HepG2 (cell line): ENCODE measurements around the gene THAP2. TPM values are rescaled to one million over a fixed set of nuclear protein-coding genes. Genes with fewer than 3 reads are reported as not detected.

ENCODE experiments used
- ATAC-seq: fragments of 200-7000 bp; cut with Tn5 transposase; 3 replicates; pipeline ENCODE4 v1.9.1; 2020; ENCODE audit warnings: mild to moderate bottlenecking, moderate library complexity
- BruUV-seq: library from RNA; stranded (reverse); fragments of 400-500 nt; replicated peaks from 2 replicates; lab custom pipeline; 2021; lab: Mats Ljungman, UMichigan
- CTCF ChIA-PET: fragments of 300-600 bp; formaldehyde crosslinking; extraction: SDS; loops from one replicate; lab custom pipeline; 2021; ENCODE audit warnings: low total read pairs, inconsistent platforms, low intra/inter-chr PET ratio; lab: Yijun Ruan, JAX
- POLR2A ChIA-PET: fragments of 350-600 bp; sonication (Branson Sonifier 250); formaldehyde crosslinking; loops from one replicate; lab custom pipeline; 2020; ENCODE audit warnings: antibody characterized with exemption, inconsistent platforms; lab: Yijun Ruan, JAX
- DNase-seq: peaks from one replicate; pipeline ENCODE4 v3.0.0-alpha.2; 2015; ENCODE audit warnings: low spot score
- FAIRE-seq: peaks from 3 replicates; lab custom pipeline; 2011; peaks lifted over from hg19 to GRCh38; lab: Jason Lieb, UNC
- H2AFZ ChIP-seq: one replicate; pipeline ENCODE4 v1.6.1; 2011; ENCODE audit warnings: low read length, inconsistent platforms
- H3K27ac ChIP-seq: fragments of 300-600 bp; 3 replicates; pipeline ENCODE4 v1.8.0; 2011; ENCODE audit warnings: mixed run types, mild to moderate bottlenecking, mixed read lengths, low read length, inconsistent platforms; ENCODE audit not compliant: insufficient read depth; ENCODE audit errors: extremely low read length
- H3K27me3 ChIP-seq, 2 experiments: fragments of 200-600 bp in 1 of 2; 2 replicates in 1 of 2; 3 replicates in 1 of 2; pipeline versions ENCODE4 v1.6.0 to v1.8.0; 2011; ENCODE audit warnings: low read length in 2 of 2, mild to moderate bottlenecking in 2 of 2, moderate library complexity in 2 of 2, inconsistent platforms in 1 of 2; ENCODE audit not compliant: insufficient read depth in 2 of 2, control insufficient read depth in 1 of 2
- H3K36me3 ChIP-seq, 2 experiments: fragments of 200-600 bp in 1 of 2; replicated peaks in 1 of 2; 2 replicates in 1 of 2; 3 replicates in 1 of 2; pipeline versions ENCODE4 v1.5.1 to v1.8.0; 2011; ENCODE audit warnings: low read length in 2 of 2, inconsistent platforms in 1 of 2; ENCODE audit not compliant: insufficient read depth in 2 of 2, control insufficient read depth in 1 of 2
- H3K4me1 ChIP-seq: 2 replicates; pipeline ENCODE4 v1.5.1; 2012; ENCODE audit warnings: low read length, inconsistent platforms; ENCODE audit not compliant: insufficient read depth
- H3K4me2 ChIP-seq: 2 replicates; pipeline ENCODE4 v1.6.0; 2011; ENCODE audit warnings: low read depth, low read length, inconsistent platforms
- H3K4me3 ChIP-seq, 3 experiments: fragments of 200-600 bp in 1 of 3; sonication (generic), shearing (Covaris generic) in 1 of 3; replicated peaks in 1 of 3; 2 replicates each; pipeline ENCODE4 v1.5.1; 2011 to 2016; ENCODE audit warnings: low read length in 3 of 3, inconsistent platforms in 2 of 3, low read depth in 2 of 3, mild to moderate bottlenecking in 2 of 3, control low read depth in 1 of 3, mixed read lengths in 1 of 3; ENCODE audit not compliant: insufficient read depth in 1 of 3
- H3K79me2 ChIP-seq: one replicate; pipeline ENCODE4 v1.6.1; 2011; ENCODE audit warnings: low read length, inconsistent platforms; ENCODE audit not compliant: insufficient read depth
- H3K9ac ChIP-seq: 2 replicates; pipeline ENCODE4 v1.6.0; 2011; ENCODE audit warnings: mild to moderate bottlenecking, low read depth, low read length, inconsistent platforms; ENCODE audit not compliant: insufficient read depth
- H3K9me3 ChIP-seq: 2 replicates; pipeline ENCODE4 v1.5.1; 2012; ENCODE audit warnings: mild to moderate bottlenecking, low read length
- H4K20me1 ChIP-seq: 2 replicates; pipeline ENCODE4 v1.6.0; 2011; ENCODE audit warnings: inconsistent platforms, mild to moderate bottlenecking, low read length, moderate library complexity; ENCODE audit not compliant: insufficient read depth
- DPF2 ChIP-seq: sonication (generic); formaldehyde crosslinking; IDR thresholded peaks from 2 replicates; pipeline ENCODE4 v1.4.0; 2020; ENCODE audit warnings: mild to moderate bottlenecking, low read depth, missing genetic modification reagents, borderline replicate concordance
- JUND ChIP-seq: sonication (generic); formaldehyde crosslinking; IDR thresholded peaks from 2 replicates; pipeline ENCODE4 v1.8.0; 2022; ENCODE audit warnings: mild to moderate bottlenecking, missing genetic modification reagents
- KAT7 ChIP-seq: IDR thresholded peaks from 2 replicates; pipeline ENCODE4 v1.6.1; 2018; ENCODE audit warnings: borderline replicate concordance, missing compliant biosample characterization
- KLF15 ChIP-seq: sonication (generic); formaldehyde crosslinking; IDR thresholded peaks from 2 replicates; pipeline ENCODE4 v1.8.1; 2023; ENCODE audit warnings: borderline replicate concordance, mild to moderate bottlenecking, inconsistent platforms, missing genetic modification reagents, mixed read lengths
- KLF6 ChIP-seq: IDR thresholded peaks from 2 replicates; pipeline ENCODE4 v1.8.0; 2016; ENCODE audit warnings: missing biosample characterization, missing genetic modification reagents
- KMT2B ChIP-seq: IDR thresholded peaks from 2 replicates; pipeline ENCODE4 v1.6.1; 2016; ENCODE audit warnings: missing genetic modification reagents, missing compliant biosample characterization
- MAFK ChIP-seq, 2 experiments: IDR thresholded peaks in 1 of 2; conservative IDR thresholded peaks in 1 of 2; 2 replicates each; pipeline ENCODE4 v1.6.1; 2011; ENCODE audit warnings: improper control_type of control experiment in 2 of 2, low read length in 2 of 2
- PRMT3 ChIP-seq: sonication (generic); formaldehyde crosslinking; IDR thresholded peaks from 2 replicates; pipeline ENCODE4 v1.8.1; 2022; ENCODE audit warnings: low read depth, mild to moderate bottlenecking, moderate library complexity, missing genetic modification reagents, borderline replicate concordance
- SALL2 ChIP-seq: sonication (generic); formaldehyde crosslinking; IDR thresholded peaks from 2 replicates; pipeline ENCODE4 v1.8.1; 2023; ENCODE audit warnings: mild to moderate bottlenecking, missing genetic modification reagents, inconsistent platforms
- TFDP1 ChIP-seq: IDR thresholded peaks from 2 replicates; pipeline ENCODE4 v1.6.1; 2016; ENCODE audit warnings: missing compliant biosample characterization, missing genetic modification reagents, borderline replicate concordance
- ZBTB3 ChIP-seq: sonication (generic); formaldehyde crosslinking; IDR thresholded peaks from 2 replicates; pipeline ENCODE4 v1.4.0; 2020; ENCODE audit warnings: low read depth, mild to moderate bottlenecking, moderate library complexity, missing genetic modification reagents, borderline replicate concordance
- ZNF253 ChIP-seq: sonication (generic); formaldehyde crosslinking; IDR thresholded peaks from 2 replicates; pipeline ENCODE4 v1.8.0; 2022; ENCODE audit warnings: mild to moderate bottlenecking, missing genetic modification reagents, borderline replicate concordance
- ZNF441 ChIP-seq: sonication (generic); formaldehyde crosslinking; IDR thresholded peaks from 2 replicates; pipeline ENCODE4 v1.7.0; 2021; ENCODE audit warnings: missing genetic modification reagents, borderline replicate concordance
- ZNF839 ChIP-seq: sonication (generic); formaldehyde crosslinking; IDR thresholded peaks from 2 replicates; pipeline ENCODE4 v1.4.0; 2020; ENCODE audit warnings: missing genetic modification reagents, mild to moderate bottlenecking, borderline replicate concordance
- WGBS: methylation state at CpG from one replicate; pipeline ENCODE4 v1.1.6; 2017; ENCODE audit warnings: low lambda C conversion rate; 5-methylcytosine and 5-hydroxymethylcytosine counted together
- in situ Hi-C: cut with HindIII; loops from 2 replicates; pipeline ENCODE4 v1.10.0; 2017; ENCODE audit warnings: low pct_unique_long_range_greater_than_20kb; ENCODE audit not compliant: extremely low pct_ligation_motif_present
- intact Hi-C: fragments of 100-400 bp; cut with micrococcal nuclease; formaldehyde crosslinking; loops from one replicate; pipeline ENCODE4 v1.10.0; 2022; ENCODE audit not compliant: unreplicated experiment
- polyA plus RNA-seq, 8 experiments: library from polyadenylated mRNA; depleted of rRNA in 3 of 8; stranded (reverse) in 7 of 8; unstranded in 1 of 8; fragments of >200 nt; fragmentation: Illumina TruSeq in 4 of 8; extraction: Trizol in 4 of 8; gene quantifications; 2 replicates each; pipeline versions ENCODE4 v1.2.1 to v1.2.3, GENCODE V29; 2011 to 2016; ENCODE audit warnings: low read depth in 4 of 8, missing spikeins in 1 of 8, mixed read lengths in 1 of 8; ENCODE audit not compliant: insufficient read depth in 1 of 8
- total RNA-seq, 5 experiments: library from RNA; depleted of rRNA; stranded (reverse); fragments of >200 nt; fragmentation: Illumina TruSeq; extraction: Trizol; gene quantifications; 2 replicates each; pipeline ENCODE4 v1.2.3, GENCODE V29; 2016; ENCODE audit warnings: low read depth in 1 of 5

The THAP2 gene
- total and polyA plus RNA-seq, 2 of the 13 experiments (the other 11 are each of a cell fraction or from before 2014, with no cell fraction given) = 5.2 to 6.2 TPM

GRCh38 chr12:71661977-71662530 lies 2.0 kb upstream of the THAP2 start:
- Histone ChIP-seq H3K4me2 (peak overlapping the region; percentile 85), H3K36me3 (peaks cover 0 to 22% of the 10 kb centered on the region in 2 experiments; a peak in 3 of 5 replicates), H3K27ac (peak overlapping the region; percentile 99), H3K9me3 (no peaks in the 10 kb centered on the region), H3K4me3 (peak overlapping the region; percentile 88 to 97 (median 94); a peak in 5 of 6 replicates), H3K27me3 (no peaks in the 10 kb centered on the region; a peak in 1 of 5 replicates), H3K9ac (peak overlapping the region; percentile 95), H4K20me1 (peaks cover 19% of the 10 kb centered on the region), H2AFZ (no peak overlapping the region), H3K79me2 (peaks cover 57% of the 10 kb centered on the region), H3K4me1 (peaks cover 24% of the 10 kb centered on the region)
- POLR2A ChIA-PET = interaction anchor here (1.0 to 2.7 kb wide), 3 partner anchors 14 to 222 kb away, joined by 4 to 78 read pairs (median 11); partner anchors contain the start of gene TMEM19
- ATAC-seq (no peak), FAIRE-seq (no peak), DNase-seq (no peak)
- CTCF ChIA-PET = no interaction called here
- intact Hi-C loops (loop anchor here (2.0 kb wide), 1 partner anchor 85 kb away; no protein-coding TSS in a partner anchor), in situ Hi-C loops (loop anchor here (5.0 kb wide), 1 partner anchor 90 kb away; the partner anchor contains the start of gene RAB21)
- no TSS peak for BruUV-seq
- TF ChIP-seq KAT7 (CRISPR knock-in tag) (no peak), MAFK (conservative IDR thresholded peaks at IDR 0.05 in 1 of 2, IDR thresholded peaks at IDR 0.05 in 1 of 2; ENCODE audit: low read length in 2 of 2) (0 out of 4 replicates have a peak, but pooled peaks of 1 of the 2 experiments have one; percentile 4)
- WGBS = 4% methylated on average over 8 of the region's 8 CpGs

- intact Hi-C loops = loop anchor here (2.0 kb wide), 1 partner anchor 84 kb away; no protein-coding TSS in a partner anchor
- no peak for TF ChIP-seq ZNF253
- TF ChIP-seq ZBTB3 (CRISPR knock-in tag) = no peak
- no peak for TF ChIP-seq ZNF441 (CRISPR knock-in tag)
- TF ChIP-seq KMT2B = no peak
- 0 out of 2 replicates have a peak, but pooled peaks have one; percentile 62 for TF ChIP-seq KLF15 (CRISPR knock-in tag)
- peak; percentile 23 for TF ChIP-seq SALL2 (CRISPR knock-in tag)
- 0 out of 2 replicates have a peak, but pooled peaks have one; percentile 17 for TF ChIP-seq KLF6 (CRISPR knock-in tag)
- TF ChIP-seq PRMT3 (CRISPR knock-in tag) = 0 out of 2 replicates have a peak, but pooled peaks have one; percentile 4
- no peak for TF ChIP-seq JUND (CRISPR knock-in tag)
- TF ChIP-seq ZNF839 (CRISPR knock-in tag) = peak; percentile 21; the same call in 1 of the 2 replicates
- TF ChIP-seq TFDP1 = no peak
- TF ChIP-seq DPF2 = no peak
Observed at GRCh38 chr12:71662849-71663560, 1.1 kb upstream of the THAP2 start.

More at GRCh38 chr12:71662849-71663560, 1.1 kb upstream of the THAP2 start:
- Histone ChIP-seq H3K9ac (peak overlapping the region; percentile 95), H3K27me3 (no peaks in the 10 kb centered on the region; a peak in 1 of 5 replicates), H3K9me3 (no peaks in the 10 kb centered on the region), H4K20me1 (peaks cover 19% of the 10 kb centered on the region), H3K79me2 (peaks cover 57% of the 10 kb centered on the region), H3K4me1 (peaks cover 24% of the 10 kb centered on the region), H2AFZ (no peak overlapping the region), H3K4me2 (peak overlapping the region; percentile 85), H3K27ac (peak overlapping the region; percentile 99), H3K36me3 (peaks cover 0 to 21% of the 10 kb centered on the region in 2 experiments; a peak in 3 of 5 replicates), H3K4me3 (peak overlapping the region; percentile 88 to 97 (median 94))
- in situ Hi-C loops = loop anchor here (5.0 kb wide), 1 partner anchor 89 kb away; the partner anchor contains the start of gene RAB21
- ChIA-PET POLR2A (interaction anchor here (1.0 to 2.9 kb wide), 9 partner anchors 9 to 222 kb away, joined by 3 to 78 read pairs (median 8); partner anchors contain the start of genes RAB21 and TMEM19), CTCF (no interaction called here)
- FAIRE-seq (no peak), ATAC-seq (peak; percentile 54), DNase-seq (peak; percentile 22)
- 5% methylated on average over 7 of the region's 53 CpGs for WGBS
- TSS peak; percentile 84 for BruUV-seq
